Uterus (tissue), 2 donors: ENCODE measurements around the gene NPEPL1.
"Not testable (repeated sequence)": the region's sequence is repeated elsewhere in the genome, so short reads cannot be mapped to it uniquely, and the experiment has no call there.

Experiments
- CTCF ChIP-seq, 4 experiments: fragments of 200-600 bp in 2 of 4; fragments of 450-650 bp in 2 of 4; sonication (generic) in 2 of 4; IDR thresholded peaks; one replicate each; pipeline ENCODE4 v1.5.1; 2016 to 2019; ENCODE audit warnings: antibody characterized with exemption in 4 of 4, mild to moderate bottlenecking in 2 of 4, moderate library complexity in 1 of 4
- POLR2A ChIP-seq, 2 donors: fragments of 450-650 bp; IDR thresholded peaks; one replicate each; pipeline ENCODE4 v1.6.1; 2016; ENCODE audit warnings: antibody characterized with exemption in 2 of 2, mild to moderate bottlenecking in 1 of 2, moderate library complexity in 1 of 2

GRCh38 chr20:58642896-58643295, 49.7 kb upstream of the NPEPL1 start:
- TF ChIP-seq POLR2A, CTCF (IDR thresholded peaks at IDR 0.05): not testable (repeated sequence)
